Ovary (tissue), 9 donors: ENCODE measurements around the gene C1orf174. TPM values are rescaled to one million over a fixed set of nuclear protein-coding genes. Genes with fewer than 3 reads are reported as not detected.

Experiments used
- DNase-seq, 5 donors: peaks; one replicate each; pipeline ENCODE4 v3.0.0-alpha.2; 2019 to 2020
- H3K27ac ChIP-seq, 2 donors: fragments of 200-600 bp; one replicate each; pipeline versions ENCODE4 v1.5.1 to v1.8.0; 2019 to 2022
- H3K27me3 ChIP-seq: fragments of 200-600 bp; one replicate; pipeline ENCODE4 v1.8.0; 2022
- H3K36me3 ChIP-seq: fragments of 200-600 bp; sonication (generic); one replicate; pipeline ENCODE4 v1.5.1; 2019
- H3K4me1 ChIP-seq: one replicate; pipeline ENCODE4 v1.8.1; 2013; ENCODE audit warnings: mild to moderate bottlenecking, moderate library complexity; ENCODE audit not compliant: insufficient read depth
- H3K4me3 ChIP-seq: fragments of 200-600 bp; sonication (generic); one replicate; pipeline ENCODE4 v1.5.1; 2017
- H3K9me3 ChIP-seq, 2 donors: fragments of 200-600 bp in 1 of 2; sonication (generic) in 1 of 2; one replicate each; pipeline versions ENCODE4 v1.5.1 to v1.8.1; 2013 to 2019; ENCODE audit warnings: mild to moderate bottlenecking in 1 of 2, moderate library complexity in 1 of 2
- CTCF ChIP-seq, 3 donors: fragments of 450-650 bp in 2 of 3; fragments of 200-600 bp in 1 of 3; IDR thresholded peaks; one replicate each; pipeline versions ENCODE4 v1.5.1 to v1.8.0; 2016 to 2022; ENCODE audit warnings: antibody characterized with exemption in 3 of 3, mild to moderate bottlenecking in 1 of 3
- EP300 ChIP-seq: sonication (generic); formaldehyde crosslinking; IDR thresholded peaks from one replicate; pipeline ENCODE4 v1.6.1; 2017; ENCODE audit warnings: antibody characterized with exemption
- POLR2A ChIP-seq: fragments of 450-650 bp; IDR thresholded peaks from one replicate; pipeline ENCODE4 v1.6.1; 2017; ENCODE audit warnings: antibody characterized with exemption, mild to moderate bottlenecking, moderate library complexity
- WGBS, 3 donors: extraction: QIAGEN DNeasy Blood & Tissue Kit in 1 of 3; methylation state at CpG; one replicate each; pipeline versions ENCODE4 v1.1.5 to v1.1.7; 2013 to 2017; 5-methylcytosine and 5-hydroxymethylcytosine counted together
- intact Hi-C, 4 donors: fragments of 100-400 bp; cut with DNase I; formaldehyde crosslinking; loops; one replicate each; pipeline versions ENCODE4 v1.11.0 to v1.15.1; 2022 to 2023
- polyA plus RNA-seq, 2 donors: library from polyadenylated mRNA; stranded (reverse); fragments of 200-250 nt in 1 of 2; fragments of 350-450 nt in 1 of 2; fragmentation: Illumina TruSeq in 1 of 2; extraction: RNeasy Lipid Tissue Mini Kit (QIAGEN cat#74804) in 1 of 2; gene quantifications; one replicate each; pipeline ENCODE4 v1.2.3, GENCODE V29; 2013 to 2014
- total RNA-seq, 7 donors: library from RNA; depleted of rRNA in 2 of 7; stranded (reverse); fragments of >200 nt in 2 of 7; fragmentation: NEBNext Ultra II Directional in 3 of 7; extraction: Animal tissue kit (Norgen Biotek cat#: 25700) in 3 of 7; gene quantifications; one replicate each; pipeline versions ENCODE4 v1.1.0 to v1.2.4, GENCODE V29; 2016 to 2023
- donor health status: DM: no; HTN: no; CAD: no; lungs with moderate emphysema.
- donor health status: DM: no; HTN: no; CAD: no.
- donor health status: Bipolar disorder and iron deficiency.
- donor health status: DM: yes; HTN: yes; CAD: no.
- donor health status: DM: no; HTN: no; CAD: no.
- donor health status: DM: yes; HTN: yes; CAD: no.

The C1orf174 gene
- total and polyA plus RNA-seq, 9 donors = 12.9 to 23.9 (median 18.2) TPM

GRCh38 chr1:3892748-3893147 lies 7.3 kb downstream of the C1orf174 start:
- Histone ChIP-seq H3K27me3 (no peaks in the 10 kb centered on the region), H3K4me1 (peaks cover 2% of the 10 kb centered on the region), H3K36me3 (no peaks in the 10 kb centered on the region), H3K9me3 (no peaks in the 10 kb centered on the region), H3K27ac (no peak overlapping the region), H3K4me3 (no peak overlapping the region)
- 61 to 76% (median 66%) methylated on average over 14 of the region's 14 CpGs for WGBS, 3 donors
- intact Hi-C loops = no loop called here
- no peak for TF ChIP-seq EP300
- no peak for TF ChIP-seq CTCF (IDR thresholded peaks at IDR 0.05)
- TF ChIP-seq POLR2A = no peak
- DNase-seq = no peak

GRCh38 chr1:3891329-3891865 lies 8.7 kb downstream of the C1orf174 start:
- no peaks in the 10 kb centered on the region for H3K27me3 ChIP-seq
- no peaks in the 10 kb centered on the region for H3K36me3 ChIP-seq
- H3K4me1 ChIP-seq = peaks cover 2% of the 10 kb centered on the region
- no peak for DNase-seq
- no peak overlapping the region for H3K4me3 ChIP-seq
- no peak for TF ChIP-seq CTCF (IDR thresholded peaks at IDR 0.05)
- no peak for TF ChIP-seq EP300
- no peak for TF ChIP-seq POLR2A
- 88 to 91% (median 91%) methylated on average over 17 of the region's 17 CpGs for WGBS, 3 donors
- H3K9me3 ChIP-seq = no peaks in the 10 kb centered on the region
- intact Hi-C loops = no loop called here
- no peak overlapping the region for H3K27ac ChIP-seq

GRCh38 chr1:3890389-3891328 lies 9.4 kb downstream of the C1orf174 start:
- peaks cover 2% of the 10 kb centered on the region for H3K4me1 ChIP-seq
- no peaks in the 10 kb centered on the region for H3K9me3 ChIP-seq
- no peaks in the 10 kb centered on the region for H3K36me3 ChIP-seq
- intact Hi-C loops = no loop called here
- H3K27ac ChIP-seq = no peak overlapping the region
- H3K4me3 ChIP-seq = no peak overlapping the region
- WGBS, 3 donors = 80 to 83% (median 82%) methylated on average over 26 of the region's 26 CpGs
- TF ChIP-seq POLR2A (no peak), CTCF (IDR thresholded peaks at IDR 0.05) (no peak), EP300 (no peak)
- DNase-seq = no peak
- H3K27me3 ChIP-seq = no peaks in the 10 kb centered on the region

GRCh38 chr1:3889936-3890335 lies 10.1 kb downstream of the C1orf174 start:
- H3K27ac ChIP-seq = no peak overlapping the region
- H3K4me3 ChIP-seq = no peak overlapping the region
- intact Hi-C loops = no loop called here
- whole genome bisulfite sequencing, 3 donors = 91 to 94% (median 92%) methylated on average over 14 of the region's 14 CpGs
- no peaks in the 10 kb centered on the region for H3K27me3 ChIP-seq
- no peaks in the 10 kb centered on the region for H3K36me3 ChIP-seq
- peaks cover 2% of the 10 kb centered on the region for H3K4me1 ChIP-seq
- H3K9me3 ChIP-seq = no peaks in the 10 kb centered on the region
- DNase-seq = no peak
- TF ChIP-seq EP300 = no peak
- no peak for TF ChIP-seq POLR2A
- no peak for TF ChIP-seq CTCF (IDR thresholded peaks at IDR 0.05)
